HTR-8/SVneo (cell line): ENCODE data around the gene NISCH.

Experiments used
- DNase-seq: peaks from one replicate; pipeline ENCODE4 v3.0.0; 2011; ENCODE audit warnings: low spot score, mixed read lengths; ENCODE audit not compliant: insufficient read length
- FAIRE-seq: peaks from 2 replicates; lab custom pipeline; 2011; peaks lifted over from hg19 to GRCh38; lab: Jason Lieb, UNC

NISCH gene

DNA sequence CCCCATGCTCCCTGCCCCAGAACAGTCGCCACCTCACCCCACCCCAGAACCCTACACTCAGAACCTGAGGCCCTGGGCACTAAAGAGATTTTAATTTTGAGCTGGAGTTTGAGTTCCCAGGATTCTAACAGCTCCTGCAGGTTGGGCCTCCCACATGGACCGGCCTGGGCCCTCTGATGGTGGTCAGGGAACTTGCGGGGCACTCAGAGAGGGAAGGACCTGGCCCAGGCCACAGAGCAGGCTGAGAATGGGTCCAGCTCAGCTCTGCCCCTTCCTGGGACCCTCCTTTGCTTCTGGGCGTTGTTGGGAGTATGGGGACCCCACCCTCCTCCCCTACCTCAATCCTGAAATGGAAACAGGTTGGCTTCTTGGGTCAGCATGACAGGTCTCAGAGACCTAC is 9.4 kb upstream of the NISCH start:
- no peak for DNase-seq
- no peak for FAIRE-seq

DNA sequence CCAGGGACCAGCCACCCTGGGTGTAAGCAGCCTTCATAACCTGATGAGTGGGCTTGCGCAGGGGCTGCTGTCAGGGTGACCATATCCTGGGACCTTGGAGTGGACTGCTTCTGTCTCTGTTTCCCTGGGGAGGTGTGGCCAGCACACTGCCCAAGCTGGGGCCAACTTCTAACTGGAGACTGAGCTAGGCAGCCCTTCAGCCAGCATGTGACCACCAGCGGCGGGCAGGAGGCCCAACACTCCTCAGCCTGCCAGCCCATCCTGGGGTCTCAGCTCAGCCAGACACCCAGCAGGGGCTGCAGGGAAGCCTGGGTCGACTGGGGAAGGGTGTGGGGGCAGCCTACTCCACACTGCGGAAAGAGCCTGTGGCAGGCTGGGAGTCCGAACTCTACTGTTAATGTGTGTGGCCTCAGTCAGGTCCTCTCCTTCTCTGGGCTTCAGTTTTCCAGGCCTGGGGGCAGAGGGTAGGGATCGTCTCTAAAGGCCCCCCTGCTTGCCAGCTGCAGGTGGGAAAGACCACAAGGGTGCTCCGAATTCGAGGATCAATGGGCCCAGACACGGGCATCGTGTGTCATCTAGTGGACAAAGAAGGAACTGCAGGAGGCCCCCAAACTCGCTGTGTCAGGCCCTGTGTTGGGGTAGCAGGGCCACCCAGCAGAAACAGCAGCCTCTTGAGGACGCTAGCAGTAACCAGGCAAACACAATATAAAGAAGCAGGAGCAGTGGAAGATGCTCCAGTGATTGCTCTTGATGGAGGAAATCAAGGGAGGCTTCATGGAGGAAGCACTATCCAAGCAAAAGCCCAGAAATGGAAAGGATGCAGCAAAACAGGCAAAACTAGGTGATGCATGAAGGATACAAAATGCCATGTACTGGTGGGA is 8.5 kb upstream of the NISCH start:
- FAIRE-seq (peak; percentile 28), DNase-seq (peak; percentile 73)

- FAIRE-seq, result no peak
- no peak for DNase-seq
Observed at GRCh38 chr3:52447512-52448355, 7.7 kb upstream of the NISCH start.

- DNase-seq (no peak), FAIRE-seq (no peak)
Observed at GRCh38 chr3:52450489-52451236, 4.7 kb upstream of the NISCH start.

- FAIRE-seq, result peak; percentile 48
- DNase-seq, result no peak
Observed at GRCh38 chr3:52451237-52452083, 3.9 kb upstream of the NISCH start.

- FAIRE-seq, result no peak
- DNase-seq, result no peak
Observed at GRCh38 chr3:52452126-52452525, 3.3 kb upstream of the NISCH start.

DNA sequence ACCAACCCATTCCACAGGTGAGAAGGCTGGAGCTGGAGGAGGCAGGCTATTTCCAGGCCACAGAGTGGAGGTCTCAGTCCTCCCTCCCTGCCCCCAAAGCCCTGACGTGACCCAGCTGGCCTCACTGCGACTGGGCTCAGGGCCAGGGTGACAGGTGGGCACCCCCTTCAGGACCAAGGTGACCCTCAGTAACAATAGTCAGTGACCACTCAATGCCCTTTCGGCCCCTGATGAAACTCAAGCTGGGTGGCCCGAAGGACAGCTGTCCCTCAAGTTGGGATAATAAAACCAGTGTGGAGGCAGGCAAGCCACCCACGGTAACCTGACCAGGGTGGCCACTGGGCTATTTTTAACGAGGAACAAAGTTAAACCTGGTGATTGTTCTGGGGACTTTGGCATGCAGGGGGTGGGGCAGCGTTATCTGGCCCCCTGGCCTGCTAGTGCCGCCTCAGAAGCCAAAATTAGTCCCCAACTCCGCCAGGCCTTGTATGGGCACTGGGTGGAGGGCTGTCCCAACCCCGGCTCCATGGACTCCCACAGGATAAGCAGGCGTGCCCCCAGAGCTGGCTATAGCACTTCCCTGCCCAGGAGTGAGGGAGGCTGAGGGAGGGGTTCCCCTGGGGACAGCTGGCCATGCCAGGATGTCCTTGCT is 2.7 kb upstream of the NISCH start:
- FAIRE-seq, result no peak
- DNase-seq, result no peak

DNA sequence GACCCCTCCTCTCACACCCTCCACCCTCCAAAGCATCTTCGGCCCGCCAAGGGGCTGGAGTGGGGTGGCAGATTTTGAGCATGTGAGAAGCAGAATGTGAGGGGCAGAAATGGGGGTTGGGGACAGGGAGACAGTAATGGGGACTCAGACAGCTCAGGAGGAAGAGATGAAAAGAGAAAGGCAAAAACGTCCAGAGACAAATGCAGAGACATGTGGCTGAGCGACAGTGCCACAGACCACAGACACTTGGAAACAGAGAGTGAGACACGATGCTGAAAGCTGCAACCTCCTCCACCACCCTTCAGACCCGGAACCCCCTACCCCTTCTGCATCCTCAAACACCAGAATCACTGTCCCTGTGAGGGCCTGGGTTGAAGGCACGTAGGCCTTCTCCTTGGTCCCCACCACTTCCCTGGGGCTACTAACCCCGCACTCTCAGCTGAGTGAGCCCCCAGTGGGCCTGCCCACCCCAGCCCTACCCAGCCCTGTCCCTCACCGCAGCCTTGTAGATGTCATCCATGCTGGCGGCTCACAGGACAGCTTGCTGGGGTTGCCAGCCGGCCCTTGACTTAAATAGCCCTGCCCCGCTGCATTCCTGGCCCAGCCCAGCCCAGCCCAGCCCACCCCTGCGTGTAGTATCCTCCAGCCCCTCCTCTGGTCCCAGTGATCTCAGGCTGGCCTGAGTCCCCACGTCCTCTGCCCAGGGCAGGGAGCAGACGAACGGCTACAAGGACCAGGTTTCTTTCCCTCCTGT is 1.7 kb upstream of the NISCH start, which contains the start of gene TNNC1:
TNNC1 (minus strand) TSS at position 546 of the 754 bp plus-strand sequence; CDS start at position 520, 26 bp downstream.
- FAIRE-seq, result peak; percentile 51
- no peak for DNase-seq

- no peak for FAIRE-seq
- no peak for DNase-seq
Observed at GRCh38 chr3:52454250-52454937, 1.0 kb upstream of the NISCH start.

- DNase-seq (no peak), FAIRE-seq (no peak)
Observed at GRCh38 chr3:52454938-52455282, 494 bp upstream of the NISCH start.

DNA sequence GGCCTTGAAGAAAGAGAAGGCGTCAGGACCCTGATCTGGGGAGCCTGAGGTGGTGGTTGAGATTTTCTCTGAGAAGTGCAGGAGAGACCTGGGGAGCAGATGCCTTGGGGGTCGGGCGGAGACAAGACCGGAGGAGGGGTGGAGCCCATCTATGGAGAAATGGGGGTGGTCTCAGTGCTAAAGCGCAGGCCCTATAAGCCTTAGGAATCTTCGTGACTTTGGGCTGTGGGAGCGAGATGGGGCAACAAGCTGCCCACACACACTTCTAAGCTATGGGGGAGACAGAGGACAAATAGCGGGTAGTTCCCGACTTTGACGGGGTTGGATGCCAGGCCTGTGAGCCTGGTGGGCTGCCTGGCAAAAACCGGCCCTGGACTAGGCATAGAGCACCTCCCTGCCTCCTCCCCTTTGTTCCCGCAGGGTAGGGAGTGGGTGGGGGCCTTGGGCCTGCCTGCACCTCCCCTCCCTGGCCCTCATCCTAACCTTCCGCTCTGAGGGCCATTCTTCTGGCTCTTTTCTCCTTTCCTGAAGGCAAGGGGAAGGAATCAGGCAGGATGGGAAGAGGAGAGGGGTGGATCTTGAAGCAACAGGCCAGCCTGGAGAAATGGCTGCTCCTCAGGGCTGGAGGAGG is 880 bp downstream of the NISCH start:
- no peak for DNase-seq
- FAIRE-seq, result peak; percentile 73

- no peak for DNase-seq
- no peak for FAIRE-seq
Observed at GRCh38 chr3:52456800-52457183, 1.4 kb downstream of the NISCH start.

DNA sequence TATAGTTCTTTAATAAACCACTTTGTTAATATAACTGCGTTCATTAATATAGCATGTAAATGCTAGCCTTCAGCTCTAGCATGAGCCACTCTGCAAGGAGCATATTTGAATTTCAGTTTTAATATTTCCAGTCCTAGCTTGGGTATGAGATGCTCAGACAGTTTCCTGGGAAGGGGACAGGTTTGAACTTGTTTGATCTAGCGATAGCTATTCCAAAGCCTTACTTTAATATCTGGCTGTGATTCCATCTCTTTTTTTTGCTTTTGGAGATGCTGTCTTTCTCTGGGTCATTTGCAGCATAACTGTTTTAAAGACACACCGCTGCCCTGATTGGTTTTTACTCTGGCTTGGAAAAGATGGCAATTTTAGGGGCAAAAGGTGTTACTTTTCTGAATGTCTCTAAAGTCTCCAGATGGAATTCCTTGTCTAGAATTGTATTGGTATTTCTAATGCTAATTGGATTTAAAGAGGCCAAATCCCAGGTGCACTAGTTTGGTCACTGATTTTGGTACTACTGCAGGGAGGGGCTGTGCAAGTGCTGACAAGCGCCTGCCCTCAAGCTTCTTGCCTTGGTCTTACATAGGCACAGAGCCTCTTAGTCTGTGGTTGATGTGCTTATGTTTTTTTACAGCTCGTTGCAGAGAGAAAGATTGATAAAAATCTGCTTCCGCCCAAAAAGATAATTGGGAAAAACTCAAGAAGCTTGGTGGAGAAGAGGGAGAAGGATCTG is 2.8 kb downstream of the NISCH start:
- DNase-seq, result no peak
- FAIRE-seq, result no peak

DNA sequence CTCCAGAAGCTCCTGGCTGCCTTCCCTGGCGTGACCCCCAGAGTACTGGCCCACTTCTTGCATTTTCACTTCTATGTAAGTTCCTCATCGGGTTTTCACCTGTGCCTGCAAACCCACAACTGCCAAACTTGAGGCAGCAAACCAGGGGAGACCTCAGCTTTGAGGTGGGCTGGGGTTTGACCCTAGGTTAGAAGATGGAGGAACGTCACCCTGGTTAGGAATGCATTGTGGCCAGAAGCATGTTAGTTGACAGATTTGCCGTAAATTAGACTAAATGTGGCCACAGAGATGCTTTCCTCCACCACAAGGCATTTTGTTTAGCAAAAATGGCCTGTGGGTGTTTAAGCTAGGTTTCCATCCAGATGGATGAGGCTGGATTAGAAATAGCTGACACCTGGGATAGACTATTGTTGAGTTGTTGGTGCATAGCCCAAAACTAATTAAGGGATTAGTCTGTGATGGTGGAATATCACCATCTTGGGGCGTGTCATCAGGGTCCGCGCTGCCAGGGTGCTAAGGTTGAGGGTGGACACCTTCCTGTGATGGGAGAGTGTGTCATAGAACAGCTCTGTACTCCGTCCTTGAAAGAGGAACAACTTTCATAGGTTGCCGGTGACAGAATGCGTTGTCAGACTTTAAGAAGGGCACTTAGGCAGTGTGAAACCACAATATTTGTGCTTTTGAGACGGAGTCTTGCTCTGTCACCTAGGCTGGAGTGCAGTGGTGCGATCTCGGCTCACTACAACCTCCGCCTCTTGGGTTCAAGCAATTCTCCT is 3.6 kb downstream of the NISCH start:
- DNase-seq (no peak), FAIRE-seq (no peak)

DNA sequence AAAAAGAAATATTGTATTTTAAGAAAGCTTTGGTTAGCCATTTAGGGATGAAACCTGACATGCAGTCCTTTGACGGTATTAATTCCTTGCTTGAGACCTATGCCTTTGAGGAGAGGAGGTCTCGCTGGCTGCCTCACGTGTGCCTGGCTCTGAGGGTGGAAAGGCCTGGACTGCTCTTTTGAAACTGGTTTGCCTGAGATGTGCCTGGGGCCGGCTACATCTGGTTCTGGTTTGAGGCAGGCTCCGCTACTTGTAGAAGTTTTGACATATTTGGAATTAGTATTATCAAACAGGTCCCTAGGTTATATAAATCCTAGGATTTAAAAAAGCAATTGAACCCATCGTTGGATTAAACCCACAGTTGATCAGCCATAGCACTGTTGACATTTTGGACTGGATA is 6.5 kb downstream of the NISCH start:
- FAIRE-seq (no peak), DNase-seq (no peak)

- FAIRE-seq (peak; percentile 62), DNase-seq (no peak)
Observed at GRCh38 chr3:52463416-52463815, 8.0 kb downstream of the NISCH start.
